A673 (cell line): ENCODE results near the gene PATJ.

ENCODE experiments used
- CTCF ChIP-seq: fragments of 300-800, 200-600 bp; sonication (generic); conservative IDR thresholded peaks from 2 replicates; pipeline ENCODE4 v1.5.1; 2017; ENCODE audit warnings: low read depth, mild to moderate bottlenecking, antibody characterized with exemption, low read length, moderate library complexity, mixed read lengths
- EZH2 ChIP-seq: fragments of 200-600 bp; sonication (generic); IDR thresholded peaks from 2 replicates; pipeline ENCODE4 v1.6.1; 2017; ENCODE audit warnings: borderline replicate concordance, low read depth, mild to moderate bottlenecking, mixed read lengths, antibody characterized with exemption, low read length; ENCODE audit not compliant: poor library complexity, severe bottlenecking

- TF ChIP-seq CTCF, result no peak
- TF ChIP-seq EZH2, result no peak
These were observed 298.7 kb downstream of the PATJ start for GRCh38 chr1:62040973-62041372.
